Lower lobe of right lung (tissue), 2 donors: ENCODE data around the gene UST. TPM values are rescaled to one million over a fixed set of nuclear protein-coding genes. Genes with fewer than 3 reads are reported as not detected.
"Not testable (repeated sequence)": the region's sequence is repeated elsewhere in the genome, so short reads cannot be mapped to it uniquely, and the experiment has no call there.

ENCODE experiments used
- ATAC-seq, 2 donors: fragments of 200-7000 bp; cut with Tn5 transposase; one replicate each; pipeline ENCODE4 v1.9.1; 2020 to 2022; ENCODE audit warnings: mild to moderate bottlenecking in 2 of 2, moderate library complexity in 2 of 2
- DNase-seq: peaks from one replicate; pipeline ENCODE4 v3.0.0-alpha.2; 2020
- H3K27ac ChIP-seq: fragments of 200-600 bp; one replicate; pipeline ENCODE4 v1.8.0; 2022
- H3K27me3 ChIP-seq: fragments of 200-600 bp; one replicate; pipeline ENCODE4 v1.8.0; 2022; ENCODE audit warnings: low read depth
- H3K36me3 ChIP-seq: fragments of 200-600 bp; one replicate; pipeline ENCODE4 v1.8.0; 2022; ENCODE audit warnings: mild to moderate bottlenecking
- H3K4me1 ChIP-seq: fragments of 200-600 bp; one replicate; pipeline ENCODE4 v1.8.0; 2022
- H3K4me3 ChIP-seq: fragments of 200-600 bp; one replicate; pipeline ENCODE4 v1.8.0; 2022; ENCODE audit warnings: mild to moderate bottlenecking
- H3K9me3 ChIP-seq: fragments of 200-600 bp; one replicate; pipeline ENCODE4 v1.8.0; 2022
- CTCF ChIP-seq: fragments of 200-600 bp; IDR thresholded peaks from one replicate; pipeline ENCODE4 v1.8.0; 2022; ENCODE audit warnings: antibody characterized with exemption, mild to moderate bottlenecking
- intact Hi-C: fragments of 100-400 bp; cut with DNase I; formaldehyde crosslinking; loops from one replicate; pipeline ENCODE4 v1.11.0; 2022
- total RNA-seq: library from RNA; stranded (reverse); fragmentation: NEBNext Ultra II Directional; extraction: Animal tissue kit (Norgen Biotek cat#: 25700); gene quantifications from one replicate; pipeline ENCODE4 v1.2.1, GENCODE V29; 2021
- donor health status: DM: no; HTN: yes; CAD: no; lungs with severe emphysema.

Gene UST
- total RNA-seq, 1 donor from 2014 or later: 11.8 TPM

GRCh38 chr6:148974351-148974750 lies 227.5 kb downstream of the UST start:
- intact Hi-C loops: no loop called here
- no peaks in the 10 kb centered on the region for H3K4me1 ChIP-seq

GRCh38 chr6:148978298-148978697 lies 231.5 kb downstream of the UST start:
- DNase-seq, intact Hi-C loops: not testable (repeated sequence)

More at GRCh38 chr6:148974351-148974750, 227.5 kb downstream of the UST start:
- Histone ChIP-seq H3K36me3 (no peaks in the 10 kb centered on the region), H3K4me3 (no peak overlapping the region), H3K27me3 (no peaks in the 10 kb centered on the region), H3K9me3 (no peaks in the 10 kb centered on the region), H3K27ac (no peak overlapping the region)
- no peak for TF ChIP-seq CTCF
- ATAC-seq (no peak), DNase-seq (no peak)

GRCh38 chr6:148979014-148979901 lies 232.4 kb downstream of the UST start:
- no peaks in the 10 kb centered on the region for H3K27me3 ChIP-seq
- no peak for TF ChIP-seq CTCF

More at GRCh38 chr6:148978298-148978697, 231.5 kb downstream of the UST start:
- H3K27ac ChIP-seq, H3K4me1 ChIP-seq, ATAC-seq, H3K9me3 ChIP-seq, H3K36me3 ChIP-seq, H3K27me3 ChIP-seq, H3K4me3 ChIP-seq: not testable (repeated sequence)

GRCh38 chr6:148980234-148980633 lies 233.4 kb downstream of the UST start:
- no peak for DNase-seq
- intact Hi-C loops: no loop called here

More at GRCh38 chr6:148979014-148979901, 232.4 kb downstream of the UST start:
- no peak overlapping the region for H3K4me3 ChIP-seq
- no peaks in the 10 kb centered on the region for H3K9me3 ChIP-seq
- no peak overlapping the region for H3K27ac ChIP-seq
- ATAC-seq (no peak), DNase-seq (no peak)
- no peaks in the 10 kb centered on the region for H3K4me1 ChIP-seq
- intact Hi-C loops: no loop called here
- H3K36me3 ChIP-seq: no peaks in the 10 kb centered on the region

GRCh38 chr6:148981515-148981914 lies 234.7 kb downstream of the UST start:
- Histone ChIP-seq H3K9me3 (no peaks in the 10 kb centered on the region), H3K36me3 (no peaks in the 10 kb centered on the region), H3K27me3 (no peaks in the 10 kb centered on the region), H3K27ac (no peak overlapping the region), H3K4me1 (no peaks in the 10 kb centered on the region), H3K4me3 (no peak overlapping the region)
- intact Hi-C loops: no loop called here
- no peak for TF ChIP-seq CTCF
- ATAC-seq: no peak
- DNase-seq: no peak

More at GRCh38 chr6:148980234-148980633, 233.4 kb downstream of the UST start:
- Histone ChIP-seq H3K27me3 (no peaks in the 10 kb centered on the region), H3K27ac (no peak overlapping the region), H3K36me3 (no peaks in the 10 kb centered on the region), H3K9me3 (no peaks in the 10 kb centered on the region), H3K4me3 (no peak overlapping the region), H3K4me1 (no peaks in the 10 kb centered on the region)
- no peak for TF ChIP-seq CTCF
- ATAC-seq: no peak

GRCh38 chr6:148983101-148983761 lies 236.4 kb downstream of the UST start:
- intact Hi-C loops: no loop called here
- H3K27ac ChIP-seq: no peak overlapping the region
- no peaks in the 10 kb centered on the region for H3K9me3 ChIP-seq
- H3K27me3 ChIP-seq: no peaks in the 10 kb centered on the region
- no peak for ATAC-seq
- no peak for DNase-seq
- no peaks in the 10 kb centered on the region for H3K36me3 ChIP-seq
- no peaks in the 10 kb centered on the region for H3K4me1 ChIP-seq
- no peak for TF ChIP-seq CTCF
- no peak overlapping the region for H3K4me3 ChIP-seq
